Uterus (tissue), 2 donors: ENCODE measurements around the gene ARPP21.

ENCODE experiments used
- CTCF ChIP-seq, 4 experiments: fragments of 200-600 bp in 2 of 4; fragments of 450-650 bp in 2 of 4; sonication (generic) in 2 of 4; IDR thresholded peaks; one replicate each; pipeline ENCODE4 v1.5.1; 2016 to 2019; ENCODE audit warnings: antibody characterized with exemption in 4 of 4, mild to moderate bottlenecking in 2 of 4, moderate library complexity in 1 of 4
- POLR2A ChIP-seq, 2 donors: fragments of 450-650 bp; IDR thresholded peaks; one replicate each; pipeline ENCODE4 v1.6.1; 2016; ENCODE audit warnings: antibody characterized with exemption in 2 of 2, mild to moderate bottlenecking in 1 of 2, moderate library complexity in 1 of 2

- TF ChIP-seq POLR2A (IDR thresholded peaks at IDR 0.05), result no peak
- TF ChIP-seq CTCF (IDR thresholded peaks at IDR 0.05), result no peak
Measured at GRCh38 chr3:35733864-35734263, 94.5 kb downstream of the ARPP21 start.
